OCI-LY3 (cell line): ENCODE results near the gene UMODL1.

Experiments used
- EZH2phosphoT487 ChIP-seq: fragments of 200-600 bp; shearing (Covaris generic); IDR thresholded peaks from 2 replicates; pipeline ENCODE4 v1.6.1; 2018; ENCODE audit warnings: antibody characterized with exemption, mixed run types, low read depth
- TF ChIP-seq, protein P1 (sequence below): fragments of 200-600, 300-600 bp; sonication (generic); IDR thresholded peaks from 2 replicates; pipeline ENCODE4 v1.5.1; 2014; ENCODE audit warnings: antibody characterized with exemption, low read length, low read depth

DNA sequence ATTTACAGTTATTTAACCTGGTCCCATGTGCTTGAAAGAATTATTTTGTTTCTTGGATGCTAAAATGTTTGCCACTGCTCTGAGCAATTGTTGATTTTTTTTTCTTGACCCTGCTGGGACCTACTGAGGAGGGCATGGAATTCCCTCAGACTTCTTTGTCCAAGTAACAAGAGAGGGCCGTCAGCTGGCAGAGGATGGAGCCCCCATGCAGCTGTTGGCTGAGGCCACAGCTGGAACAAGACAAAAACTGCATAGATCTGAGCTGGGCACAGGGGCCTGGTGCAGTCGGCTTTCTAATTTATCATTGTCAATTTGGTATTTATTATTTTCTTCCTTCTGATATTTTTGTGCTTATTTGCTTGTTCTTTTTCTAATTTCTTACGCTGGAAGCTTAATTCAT is 108.2 kb downstream of the UMODL1 start:
- TF ChIP-seq, protein P1, sequence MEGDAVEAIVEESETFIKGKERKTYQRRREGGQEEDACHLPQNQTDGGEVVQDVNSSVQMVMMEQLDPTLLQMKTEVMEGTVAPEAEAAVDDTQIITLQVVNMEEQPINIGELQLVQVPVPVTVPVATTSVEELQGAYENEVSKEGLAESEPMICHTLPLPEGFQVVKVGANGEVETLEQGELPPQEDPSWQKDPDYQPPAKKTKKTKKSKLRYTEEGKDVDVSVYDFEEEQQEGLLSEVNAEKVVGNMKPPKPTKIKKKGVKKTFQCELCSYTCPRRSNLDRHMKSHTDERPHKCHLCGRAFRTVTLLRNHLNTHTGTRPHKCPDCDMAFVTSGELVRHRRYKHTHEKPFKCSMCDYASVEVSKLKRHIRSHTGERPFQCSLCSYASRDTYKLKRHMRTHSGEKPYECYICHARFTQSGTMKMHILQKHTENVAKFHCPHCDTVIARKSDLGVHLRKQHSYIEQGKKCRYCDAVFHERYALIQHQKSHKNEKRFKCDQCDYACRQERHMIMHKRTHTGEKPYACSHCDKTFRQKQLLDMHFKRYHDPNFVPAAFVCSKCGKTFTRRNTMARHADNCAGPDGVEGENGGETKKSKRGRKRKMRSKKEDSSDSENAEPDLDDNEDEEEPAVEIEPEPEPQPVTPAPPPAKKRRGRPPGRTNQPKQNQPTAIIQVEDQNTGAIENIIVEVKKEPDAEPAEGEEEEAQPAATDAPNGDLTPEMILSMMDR: no peak
- no peak for TF ChIP-seq EZH2phosphoT487
